ENCODE data around the gene HSD17B12.

The HSD17B12 gene

DNA sequence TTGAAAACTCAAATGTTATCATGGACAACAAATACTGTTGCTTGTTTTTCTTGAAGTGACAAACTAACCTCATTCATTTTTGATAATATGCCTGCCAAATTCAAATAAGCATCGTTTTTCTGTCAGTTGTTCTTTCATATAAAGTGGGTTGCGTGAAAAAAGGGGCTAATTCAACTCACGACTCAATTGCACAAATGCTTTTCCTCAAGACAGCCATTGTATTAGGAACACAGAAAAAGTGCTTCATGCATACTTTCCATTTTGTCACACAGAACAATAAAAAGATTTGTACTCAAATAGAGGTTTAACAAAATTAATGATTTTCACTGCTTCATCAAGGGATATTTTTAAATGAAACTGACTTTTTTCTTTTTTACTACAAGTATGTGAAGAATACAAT lies 105.5 kb downstream of the HSD17B12 start:
- no peak for DNase-seq
- TF ChIP-seq POLR2A (IDR thresholded peaks at IDR 0.05; ENCODE audit: low read length) (no peak), GATA1 (IDR thresholded peaks at IDR 0.05; ENCODE audit: low read depth, low read length) (no peak)

DNA sequence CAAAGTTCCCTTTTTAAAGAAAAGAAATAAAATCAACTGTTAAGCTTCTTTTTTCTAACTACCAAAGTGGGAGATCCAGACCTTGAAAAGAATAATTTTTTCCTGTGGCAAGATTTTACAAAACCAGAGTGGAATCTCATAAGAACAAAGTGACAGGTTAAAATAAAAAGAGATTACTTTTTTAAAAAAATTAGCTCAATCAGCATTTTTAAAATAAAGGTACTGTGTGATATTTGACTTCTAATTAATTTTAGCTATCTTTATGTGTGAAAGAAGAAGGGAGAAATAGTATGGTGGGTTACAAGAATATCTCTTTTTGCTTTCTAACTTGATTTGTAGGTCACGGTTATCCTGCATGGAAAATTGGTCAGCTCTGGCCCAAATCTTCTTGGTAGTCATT lies 107.3 kb downstream of the HSD17B12 start:
- TF ChIP-seq POLR2A (IDR thresholded peaks at IDR 0.05; ENCODE audit: low read length) (no peak), GATA1 (IDR thresholded peaks at IDR 0.05; ENCODE audit: low read depth, low read length) (no peak)
- DNase-seq: no peak

DNA sequence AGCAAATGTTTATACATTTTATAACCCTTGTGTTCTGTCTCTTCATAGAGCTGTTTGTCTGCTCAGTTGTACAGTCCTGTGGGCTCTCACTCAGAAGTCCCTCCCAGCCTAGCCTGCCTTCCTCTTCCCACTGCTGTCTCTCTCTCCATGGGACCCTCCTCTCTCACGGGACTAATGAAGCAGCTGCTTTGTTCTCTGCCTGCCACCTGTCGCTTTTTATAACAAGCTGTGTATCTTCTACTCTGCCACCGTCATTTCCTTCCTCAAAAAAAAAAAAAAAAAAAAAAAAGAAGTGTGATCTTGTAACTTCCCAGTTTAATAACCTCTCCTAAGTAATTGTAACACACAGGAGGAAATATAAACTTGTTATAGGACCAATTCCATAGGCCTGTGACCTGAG lies 107.9 kb downstream of the HSD17B12 start:
- no peak for DNase-seq
- TF ChIP-seq POLR2A (IDR thresholded peaks at IDR 0.05; ENCODE audit: low read length) (no peak), GATA1 (IDR thresholded peaks at IDR 0.05; ENCODE audit: low read depth, low read length) (no peak)

DNA sequence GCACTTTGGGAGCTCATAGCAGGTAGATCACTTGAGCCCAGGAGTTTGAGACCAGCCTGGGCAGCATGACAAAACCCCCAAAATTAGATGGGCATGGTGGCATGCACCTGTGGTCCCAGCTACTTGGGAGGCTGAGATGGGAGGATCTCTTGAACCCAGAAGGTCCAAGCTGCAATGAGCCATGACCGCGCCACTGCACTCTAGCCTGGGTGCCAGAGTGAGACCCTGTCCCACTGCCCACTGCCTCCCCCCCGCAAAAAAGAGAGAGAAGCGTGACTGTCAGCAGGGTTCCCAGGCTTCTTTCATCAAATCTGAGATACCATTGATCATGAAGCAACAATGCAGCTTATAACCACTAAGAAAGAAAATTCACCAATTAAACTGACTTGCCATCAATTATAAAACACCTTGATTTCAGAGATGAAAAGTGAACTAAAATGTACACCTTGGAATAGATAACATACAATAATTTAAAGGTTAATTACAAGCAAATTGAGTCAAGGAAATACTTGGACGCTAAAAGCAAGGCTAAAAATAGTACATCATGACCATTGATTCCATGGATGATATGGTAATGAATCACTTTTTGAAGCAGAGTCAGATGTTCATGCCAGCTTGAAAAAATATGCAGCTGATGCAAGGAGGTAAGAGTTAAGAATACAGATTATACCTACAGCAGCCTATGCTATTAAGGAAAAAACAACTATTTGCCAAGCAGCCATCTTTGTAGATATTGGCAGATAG lies 109.3 kb downstream of the HSD17B12 start:
- no peak for TF ChIP-seq POLR2A (IDR thresholded peaks at IDR 0.05; ENCODE audit: low read length)
- TF ChIP-seq GATA1 (IDR thresholded peaks at IDR 0.05; ENCODE audit: low read depth, low read length): no peak
- DNase-seq: no peak

DNA sequence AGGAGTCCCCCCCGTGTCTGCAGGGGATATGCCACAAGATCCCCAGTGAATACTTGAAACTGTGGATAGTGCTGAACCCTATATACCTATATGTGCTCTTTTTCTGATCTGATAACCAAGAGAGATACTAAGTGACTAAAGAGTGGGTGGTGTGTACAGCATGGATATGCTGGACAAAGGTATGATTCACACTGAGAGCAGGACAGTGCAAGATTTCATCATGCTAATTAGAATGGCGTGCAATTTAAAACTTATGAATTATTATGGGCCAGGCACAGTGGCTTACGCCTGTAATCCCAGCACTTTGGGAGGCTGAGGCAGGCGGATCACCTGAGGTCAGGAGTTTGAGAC lies 109.9 kb downstream of the HSD17B12 start:
- DNase-seq: no peak
- TF ChIP-seq GATA1 (IDR thresholded peaks at IDR 0.05; ENCODE audit: low read depth, low read length) (no peak), POLR2A (IDR thresholded peaks at IDR 0.05; ENCODE audit: low read length) (no peak)

DNA sequence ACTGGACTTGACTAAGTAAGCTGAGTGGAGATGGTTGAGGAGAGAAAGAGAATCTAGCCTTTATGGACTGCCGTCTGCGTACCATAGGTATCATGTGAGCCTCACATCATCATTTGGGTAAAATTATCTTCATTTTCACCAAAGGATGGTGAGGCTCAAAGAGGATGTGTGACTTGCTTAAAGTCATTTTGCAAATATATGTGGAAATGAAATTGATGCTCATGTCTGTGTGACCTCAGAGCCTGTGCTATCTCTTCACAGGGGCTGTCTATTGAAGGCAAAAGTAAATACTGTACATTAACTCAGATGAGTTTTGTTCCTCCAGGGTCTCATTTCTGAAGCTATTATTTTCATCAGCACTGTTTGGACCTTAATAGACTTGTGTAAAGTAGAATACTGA lies 116.8 kb downstream of the HSD17B12 start:
- no peak for DNase-seq
- TF ChIP-seq POLR2A (IDR thresholded peaks at IDR 0.05; ENCODE audit: low read length): no peak
- no peak for TF ChIP-seq GATA1 (IDR thresholded peaks at IDR 0.05; ENCODE audit: low read depth, low read length)

DNA sequence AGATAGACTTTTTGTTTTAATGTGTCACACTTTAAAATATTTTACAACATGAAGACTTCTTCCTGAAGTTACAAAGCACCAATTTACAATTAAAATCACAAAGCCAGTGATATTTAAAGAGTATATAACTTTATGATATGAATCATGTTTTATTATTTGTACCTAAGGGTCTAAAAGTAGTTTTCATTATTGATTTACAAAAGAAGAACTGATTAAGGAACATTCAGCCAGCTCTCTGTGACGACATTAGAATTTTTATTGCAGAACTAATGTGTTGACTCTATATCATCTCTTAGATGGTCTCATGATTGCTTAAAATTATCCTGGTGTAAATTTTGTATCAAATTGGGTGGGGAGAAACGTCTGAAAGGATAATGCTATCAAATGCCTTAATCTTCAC lies 117.3 kb downstream of the HSD17B12 start:
- TF ChIP-seq GATA1 (IDR thresholded peaks at IDR 0.05; ENCODE audit: low read depth, low read length): no peak
- no peak for TF ChIP-seq POLR2A (IDR thresholded peaks at IDR 0.05; ENCODE audit: low read length)
- no peak for DNase-seq

DNA sequence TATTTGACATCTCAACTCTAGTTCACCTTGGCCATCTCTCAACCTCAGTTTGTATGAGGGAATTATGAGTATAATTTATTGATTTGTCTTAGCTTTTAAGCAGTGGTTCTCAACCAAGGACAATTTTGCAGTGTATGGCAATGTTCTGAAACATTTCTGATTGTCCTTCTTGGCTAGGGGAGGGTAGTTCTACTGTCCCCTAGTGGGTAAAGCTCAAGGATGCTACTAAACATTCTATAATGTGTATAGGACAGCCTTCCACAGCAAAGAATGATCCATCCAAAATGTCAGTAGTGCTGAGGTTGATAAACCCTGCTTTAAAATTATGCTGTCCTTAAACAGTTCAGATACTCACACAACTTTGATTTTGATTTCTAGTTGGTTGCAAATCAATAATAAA lies 122.0 kb downstream of the HSD17B12 start:
- TF ChIP-seq GATA1 (IDR thresholded peaks at IDR 0.05; ENCODE audit: low read depth, low read length): no peak
- TF ChIP-seq POLR2A (IDR thresholded peaks at IDR 0.05; ENCODE audit: low read length): no peak
- peak; percentile 12 to 32 for DNase-seq

DNA sequence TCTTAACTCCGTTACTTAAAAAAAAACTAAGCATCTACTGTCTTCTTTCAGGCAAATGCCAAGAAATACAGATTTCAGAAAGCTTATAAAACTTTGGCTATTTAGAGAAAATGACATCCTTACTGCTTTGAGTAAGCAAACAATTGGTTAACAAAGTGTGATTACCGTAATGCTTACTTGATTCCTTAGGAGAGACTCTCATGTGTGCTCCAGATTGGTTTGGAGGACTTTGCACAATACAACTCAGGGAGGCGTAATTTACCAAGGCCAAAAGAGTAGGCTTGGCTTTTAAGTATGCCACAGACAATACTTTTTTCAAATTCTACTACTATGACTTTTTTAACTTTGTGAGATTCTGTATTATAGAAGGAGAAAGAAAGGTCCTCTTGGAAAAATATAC lies 123.2 kb downstream of the HSD17B12 start:
- TF ChIP-seq GATA1 (IDR thresholded peaks at IDR 0.05; ENCODE audit: low read depth, low read length) (no peak), POLR2A (IDR thresholded peaks at IDR 0.05; ENCODE audit: low read length) (no peak)
- DNase-seq: no peak

DNA sequence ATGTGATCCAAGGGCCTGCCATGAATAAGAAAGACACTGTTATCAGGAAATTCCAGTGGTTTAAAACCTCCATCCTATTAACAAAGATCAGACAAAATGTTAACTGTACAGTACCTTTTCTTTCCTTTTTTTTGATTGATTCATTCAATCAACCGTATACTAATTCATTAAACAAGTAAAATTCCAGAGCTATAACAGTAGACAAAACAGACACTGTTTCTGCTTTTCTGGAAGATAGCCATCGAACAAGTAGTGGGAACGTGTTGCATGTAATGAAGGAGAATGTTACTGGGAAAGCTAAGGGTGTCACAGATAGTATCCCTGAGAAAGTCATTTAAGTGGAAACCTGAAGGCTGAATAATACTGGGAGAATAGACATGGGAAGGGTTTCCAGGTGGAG lies 126.4 kb downstream of the HSD17B12 start:
- DNase-seq: no peak
- no peak for TF ChIP-seq POLR2A (IDR thresholded peaks at IDR 0.05; ENCODE audit: low read length)

DNA sequence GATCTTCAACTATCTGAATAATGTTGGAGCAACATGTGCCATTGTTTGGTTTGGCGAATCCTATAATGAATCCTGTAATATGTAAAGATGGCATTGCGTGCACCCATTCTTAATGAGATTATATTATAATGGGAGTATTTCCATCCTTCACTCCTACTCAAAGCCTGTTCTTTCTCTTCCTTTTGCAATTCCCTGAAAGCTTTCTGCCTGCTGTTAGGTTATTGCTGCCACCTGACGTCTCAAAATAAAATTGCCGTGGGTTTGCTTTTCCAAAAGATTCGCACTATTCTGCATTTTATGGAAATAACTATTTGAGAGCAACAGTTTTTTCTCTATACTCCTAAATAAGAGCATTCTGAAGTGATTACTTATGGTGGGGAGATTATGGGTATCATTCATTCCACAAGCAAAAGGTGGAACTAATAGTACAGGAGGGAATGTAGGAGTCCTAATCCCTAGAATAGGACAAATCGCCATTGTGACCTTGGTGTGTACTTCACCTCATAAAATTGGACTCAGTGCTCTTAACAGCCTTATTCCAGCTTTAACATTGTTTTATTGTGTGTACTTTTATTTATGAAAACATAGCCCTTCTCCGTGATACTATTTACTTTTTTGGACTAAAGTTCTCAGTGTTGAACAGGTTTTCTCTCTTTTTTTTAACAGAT lies 130.5 kb downstream of the HSD17B12 start:
- DNase-seq: no peak
- TF ChIP-seq POLR2A (IDR thresholded peaks at IDR 0.05; ENCODE audit: low read length) (no peak), GATA1 (IDR thresholded peaks at IDR 0.05; ENCODE audit: low read depth, low read length) (no peak)

DNA sequence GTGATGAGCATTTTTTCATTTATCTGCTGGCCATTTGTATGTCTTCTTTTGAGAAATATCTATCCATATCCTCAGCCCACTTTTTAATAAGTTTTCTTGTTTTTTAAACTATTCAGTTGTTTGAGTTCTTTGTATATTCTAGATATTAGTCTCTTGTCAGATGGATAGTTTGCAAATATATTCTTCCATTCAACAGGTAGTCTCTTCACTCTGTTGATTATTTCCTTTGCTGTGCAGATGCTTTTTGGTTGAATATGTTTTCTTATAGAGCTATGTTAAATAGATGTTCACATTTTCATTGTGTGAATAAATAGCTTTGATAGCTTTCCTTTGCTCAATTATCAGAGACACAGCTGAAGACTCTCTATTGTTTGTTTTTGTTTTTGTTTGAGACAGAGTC lies 131.9 kb downstream of the HSD17B12 start:
- DNase-seq: no peak
- TF ChIP-seq GATA1 (IDR thresholded peaks at IDR 0.05; ENCODE audit: low read depth, low read length): no peak
- no peak for TF ChIP-seq POLR2A (IDR thresholded peaks at IDR 0.05; ENCODE audit: low read length)

DNA sequence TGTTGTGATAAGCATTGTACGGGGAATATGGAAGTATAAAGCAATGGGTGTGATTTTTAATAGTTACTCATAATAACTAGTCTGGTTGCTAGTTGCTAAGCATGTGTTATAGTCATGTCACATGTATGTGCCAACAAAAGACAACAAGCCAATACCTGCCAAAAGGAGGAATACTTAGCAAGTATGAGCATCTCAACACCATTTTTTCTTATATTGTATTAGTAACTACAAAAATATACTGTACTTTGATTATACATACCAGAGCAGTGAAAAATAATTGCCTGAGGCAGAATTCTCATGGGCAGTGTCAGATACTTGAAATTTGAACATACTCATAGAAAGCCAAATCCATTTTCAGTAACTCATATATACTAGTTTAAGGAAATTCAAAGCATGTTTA lies 137.7 kb downstream of the HSD17B12 start:
- TF ChIP-seq POLR2A (IDR thresholded peaks at IDR 0.05; ENCODE audit: low read length) (no peak), GATA1 (IDR thresholded peaks at IDR 0.05; ENCODE audit: low read depth, low read length) (no peak)
- DNase-seq: no peak

DNA sequence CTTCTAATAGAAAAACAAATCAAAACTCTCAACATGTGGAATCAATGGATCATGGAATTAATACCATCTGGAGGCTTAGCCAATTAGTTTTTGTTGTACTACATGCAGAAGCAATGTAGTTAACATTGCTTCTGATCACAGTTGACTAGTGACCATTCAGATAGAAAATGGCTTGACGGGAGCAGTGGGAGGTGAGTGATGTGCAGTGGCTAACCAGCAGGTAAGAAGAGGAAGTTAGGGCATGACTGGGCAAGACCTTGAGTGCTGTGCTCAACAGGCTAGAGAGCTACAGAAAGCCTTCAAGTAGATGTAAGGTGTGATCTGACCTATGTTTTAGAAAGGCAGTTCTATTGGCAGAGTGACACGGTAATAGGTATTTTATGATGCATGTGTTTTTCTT lies 139.4 kb downstream of the HSD17B12 start:
- TF ChIP-seq GATA1 (IDR thresholded peaks at IDR 0.05; ENCODE audit: low read depth, low read length) (no peak), POLR2A (IDR thresholded peaks at IDR 0.05; ENCODE audit: low read length) (no peak)
- no peak for DNase-seq

DNA sequence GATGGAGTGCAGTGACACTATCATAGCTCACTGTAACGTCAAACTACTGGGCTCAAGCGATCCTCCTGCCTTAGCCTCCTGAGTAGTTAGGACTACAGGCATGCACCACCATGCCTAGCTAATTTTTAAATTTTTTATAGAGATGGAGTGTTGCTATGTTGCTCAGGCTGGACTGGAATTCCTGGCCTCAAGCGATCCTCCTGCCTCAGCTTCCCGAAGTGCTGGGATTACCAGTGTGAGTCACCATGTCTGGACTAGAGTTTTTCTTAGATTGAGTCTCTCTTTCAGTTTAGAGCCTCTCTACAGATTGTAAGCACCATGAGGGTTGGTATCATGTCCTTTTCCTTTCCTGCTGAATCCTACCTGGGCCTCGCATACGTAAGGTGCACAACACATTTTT lies 142.8 kb downstream of the HSD17B12 start:
- TF ChIP-seq GATA1 (IDR thresholded peaks at IDR 0.05; ENCODE audit: low read depth, low read length) (no peak), POLR2A (IDR thresholded peaks at IDR 0.05; ENCODE audit: low read length) (no peak)
- DNase-seq: no peak

Data from erythroblast (primary cell).